Cardiac fibroblast (primary cell): Measurements from ENCODE around the gene CHAT.

Experiments used
- DNase-seq, 2 donors: peaks; one replicate each; pipeline versions ENCODE4 v3.0.0 to v3.0.0-alpha.2; 2010; ENCODE audit warnings: low read depth in 2 of 2
- H3K4me3 ChIP-seq, 2 donors: replicated peaks in 1 of 2; 1 replicate in 1 of 2; 2 replicates in 1 of 2; pipeline ENCODE4 v1.5.1; 2011; ENCODE audit warnings: low read depth in 2 of 2, low read length in 2 of 2, mild to moderate bottlenecking in 2 of 2, moderate library complexity in 1 of 2
- TF ChIP-seq, protein P1 (sequence below): IDR thresholded peaks from one replicate; pipeline ENCODE4 v1.5.1; 2011; ENCODE audit warnings: low read depth, mild to moderate bottlenecking, low read length, inconsistent platforms

CHAT gene

DNA sequence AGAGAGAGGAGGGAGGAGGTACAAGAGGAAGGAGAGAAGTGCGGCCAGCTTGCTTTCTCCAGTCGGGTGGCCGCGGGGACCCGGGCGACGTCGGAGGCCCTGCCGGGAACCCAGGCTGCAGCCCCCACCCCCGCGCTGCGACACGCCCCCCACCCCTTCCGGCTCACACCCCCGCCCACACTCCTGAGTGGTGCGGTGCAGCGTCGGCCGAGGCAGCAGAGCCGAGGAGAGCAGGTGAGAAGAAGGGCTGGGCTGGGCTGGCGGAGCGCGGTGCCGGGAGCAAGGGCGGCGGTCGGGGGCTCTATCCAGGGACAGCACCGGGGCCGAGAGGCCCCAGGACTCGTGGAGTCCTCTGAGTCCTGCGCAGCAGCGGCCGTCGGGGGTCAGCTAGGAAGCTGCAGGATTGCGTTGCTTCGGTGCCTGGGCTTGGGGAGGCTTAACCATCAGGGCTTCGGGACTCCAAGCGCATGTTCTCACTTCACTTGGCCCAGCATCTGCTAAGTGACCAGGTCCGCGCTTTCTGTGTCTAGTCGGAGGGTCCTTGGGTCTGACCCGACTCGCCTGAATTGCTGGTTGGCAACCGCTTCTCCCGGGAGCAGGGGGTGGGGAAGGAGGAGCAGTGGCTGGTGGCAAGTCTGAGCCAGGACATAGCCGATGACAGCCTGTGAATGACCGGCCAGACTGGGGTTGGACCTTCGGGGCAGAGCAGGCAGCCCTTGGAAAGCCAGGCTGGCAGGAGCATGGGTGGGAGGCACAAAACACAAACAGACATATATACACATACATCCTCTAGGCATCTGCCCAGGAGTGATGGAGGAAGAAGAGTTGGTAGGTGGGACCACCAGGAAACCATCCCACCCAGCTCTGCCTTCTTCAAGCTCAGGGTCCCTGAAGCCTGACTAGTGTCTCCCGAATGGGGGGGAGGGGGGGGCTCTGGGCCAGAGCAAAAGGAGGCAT is 683 bp downstream of the CHAT start:
- no peak for DNase-seq
- H3K4me3 ChIP-seq, result no peak overlapping the region
- TF ChIP-seq, protein P1, sequence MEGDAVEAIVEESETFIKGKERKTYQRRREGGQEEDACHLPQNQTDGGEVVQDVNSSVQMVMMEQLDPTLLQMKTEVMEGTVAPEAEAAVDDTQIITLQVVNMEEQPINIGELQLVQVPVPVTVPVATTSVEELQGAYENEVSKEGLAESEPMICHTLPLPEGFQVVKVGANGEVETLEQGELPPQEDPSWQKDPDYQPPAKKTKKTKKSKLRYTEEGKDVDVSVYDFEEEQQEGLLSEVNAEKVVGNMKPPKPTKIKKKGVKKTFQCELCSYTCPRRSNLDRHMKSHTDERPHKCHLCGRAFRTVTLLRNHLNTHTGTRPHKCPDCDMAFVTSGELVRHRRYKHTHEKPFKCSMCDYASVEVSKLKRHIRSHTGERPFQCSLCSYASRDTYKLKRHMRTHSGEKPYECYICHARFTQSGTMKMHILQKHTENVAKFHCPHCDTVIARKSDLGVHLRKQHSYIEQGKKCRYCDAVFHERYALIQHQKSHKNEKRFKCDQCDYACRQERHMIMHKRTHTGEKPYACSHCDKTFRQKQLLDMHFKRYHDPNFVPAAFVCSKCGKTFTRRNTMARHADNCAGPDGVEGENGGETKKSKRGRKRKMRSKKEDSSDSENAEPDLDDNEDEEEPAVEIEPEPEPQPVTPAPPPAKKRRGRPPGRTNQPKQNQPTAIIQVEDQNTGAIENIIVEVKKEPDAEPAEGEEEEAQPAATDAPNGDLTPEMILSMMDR, result no peak

DNA sequence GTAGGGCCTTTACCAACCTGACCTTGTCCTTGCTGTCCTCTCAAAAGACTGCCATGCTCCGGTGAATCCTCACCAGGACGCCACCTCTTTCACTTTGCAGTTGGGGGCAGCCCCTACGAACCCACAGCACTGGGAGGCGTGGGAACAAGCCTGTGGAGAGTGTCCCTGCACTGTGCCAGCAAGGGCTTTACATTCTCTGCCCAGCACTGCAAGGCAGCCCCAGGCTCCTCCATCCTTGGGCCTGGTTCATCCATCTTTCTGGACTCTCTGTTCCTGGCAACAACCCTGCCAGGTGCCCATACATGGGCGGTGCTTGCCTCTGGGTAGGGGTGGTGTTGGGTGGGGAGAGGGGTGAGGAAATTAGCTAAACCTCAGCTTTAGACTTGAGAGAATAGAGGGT is 1.4 kb downstream of the CHAT start:
- TF ChIP-seq, protein P1, result no peak
- DNase-seq, result no peak
- no peak overlapping the region for H3K4me3 ChIP-seq

DNA sequence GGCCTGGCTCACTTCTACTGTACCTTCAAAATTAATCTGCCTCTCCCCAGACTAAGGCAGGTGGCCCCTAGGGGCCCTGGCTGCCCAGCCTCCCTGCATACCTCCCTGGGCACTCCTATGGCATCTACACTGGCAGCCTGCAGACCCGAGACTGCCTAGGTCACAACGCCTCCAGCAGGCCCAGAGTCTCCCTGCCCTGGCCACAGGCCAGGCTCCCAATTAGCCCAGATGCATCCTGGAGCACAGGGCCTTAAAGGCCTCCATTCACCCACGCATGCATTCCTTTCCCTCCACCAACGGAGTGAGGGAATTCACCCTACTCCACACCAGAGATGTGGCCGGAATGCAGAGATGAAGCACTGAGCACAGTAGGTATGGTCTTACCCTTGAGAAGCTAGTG is 1.9 kb downstream of the CHAT start:
- no peak for DNase-seq
- no peak overlapping the region for H3K4me3 ChIP-seq
- TF ChIP-seq, protein P1, result no peak

DNA sequence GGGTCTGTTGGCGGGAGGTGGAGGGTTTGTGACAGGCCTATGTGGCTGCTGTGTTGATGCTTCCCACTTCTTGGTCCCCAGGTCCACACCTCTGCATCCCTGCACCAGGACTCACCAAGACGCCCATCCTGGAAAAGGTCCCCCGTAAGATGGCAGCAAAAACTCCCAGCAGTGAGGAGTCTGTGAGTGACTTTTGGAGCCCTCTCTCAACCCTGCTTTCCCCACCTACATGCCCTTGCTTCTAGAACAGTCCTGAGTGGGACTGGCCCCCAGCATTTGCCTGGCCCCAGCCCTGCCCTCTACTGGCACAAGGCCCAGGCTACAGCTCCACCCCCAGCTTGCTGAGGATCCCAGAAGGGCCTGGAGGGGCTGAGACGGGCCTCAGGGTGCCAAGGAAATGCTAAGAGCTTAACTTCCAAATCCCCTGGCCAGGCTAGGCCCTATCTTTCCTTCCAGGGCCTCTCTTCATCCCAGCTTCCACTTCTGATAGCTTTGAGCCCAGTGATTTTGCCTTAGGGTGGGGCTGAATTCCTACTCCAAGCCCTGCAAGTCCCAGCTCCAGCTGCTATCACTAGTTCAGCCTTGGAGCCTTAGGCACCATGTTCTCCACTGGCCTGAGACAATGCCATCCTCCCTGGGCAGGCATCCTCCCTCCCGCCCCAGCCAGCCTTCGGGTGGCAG is 2.7 kb downstream of the CHAT start:
- DNase-seq, result no peak
- H3K4me3 ChIP-seq, result no peak overlapping the region
- TF ChIP-seq, protein P1, result no peak

DNA sequence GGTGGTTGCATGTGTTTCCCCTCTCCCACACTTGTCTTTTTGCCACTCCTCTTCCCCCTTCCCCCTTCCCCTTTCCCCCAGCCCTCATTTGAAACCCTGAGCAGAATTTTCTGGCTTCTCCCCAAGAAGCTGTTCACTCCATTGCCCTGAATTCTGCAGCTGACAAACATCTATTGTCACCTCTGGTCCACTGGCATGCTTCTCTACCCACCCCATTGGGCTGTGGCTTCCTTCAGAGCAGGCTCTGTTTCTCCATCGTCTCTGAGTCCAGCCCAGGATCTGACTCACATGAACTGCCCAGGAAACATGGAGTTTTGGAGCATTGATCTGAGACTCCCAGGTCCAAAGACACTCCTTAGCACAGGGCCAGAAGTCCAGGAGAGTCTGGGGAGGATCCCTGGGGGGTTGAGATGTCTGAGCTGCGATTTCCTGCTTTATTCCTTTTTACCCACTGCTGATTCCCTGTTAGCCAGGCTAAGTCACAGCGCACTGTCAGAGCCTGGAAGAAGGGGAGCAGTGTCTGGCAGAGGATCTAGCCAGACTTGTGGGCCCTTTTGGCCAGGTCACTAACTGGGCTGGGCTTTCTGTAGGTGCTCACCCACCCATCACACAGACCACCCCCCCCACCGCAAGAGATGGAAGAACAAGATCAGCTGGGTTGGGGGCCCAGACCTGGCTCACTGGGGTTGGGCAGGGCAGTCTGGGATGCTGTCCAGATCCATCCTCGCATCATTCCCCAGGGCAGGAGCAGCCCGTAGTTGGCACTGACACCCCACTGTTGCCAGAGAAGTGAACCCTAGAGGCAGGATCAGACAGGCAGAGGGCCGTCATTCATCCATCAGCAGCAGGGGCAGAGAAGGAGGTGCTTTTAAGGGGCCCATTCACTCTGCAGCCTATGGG is 3.5 kb downstream of the CHAT start:
- DNase-seq, result no peak
- no peak overlapping the region for H3K4me3 ChIP-seq
- TF ChIP-seq, protein P1, result no peak

DNA sequence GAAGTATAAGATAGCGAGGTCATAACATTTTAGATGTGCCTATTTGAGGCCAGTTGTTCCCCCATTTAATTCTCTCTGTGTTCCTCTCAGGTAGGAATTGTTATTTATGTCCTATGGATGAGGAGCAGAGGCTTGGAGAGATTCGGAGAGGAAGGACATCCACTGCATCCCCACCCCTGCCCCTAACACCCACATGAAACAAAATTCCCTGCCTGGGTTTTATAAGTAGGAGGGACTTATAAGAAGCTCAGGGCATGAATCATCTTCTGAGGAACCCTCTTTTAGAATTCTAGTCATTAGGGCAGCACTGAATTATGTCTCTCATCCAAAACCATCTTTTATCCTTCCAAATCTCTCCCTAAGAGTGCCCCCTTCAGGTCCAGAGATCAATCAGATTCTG is 5.0 kb downstream of the CHAT start:
- TF ChIP-seq, protein P1, result no peak
- no peak for DNase-seq
- no peak overlapping the region for H3K4me3 ChIP-seq
